ENCODE results near the gene ZNF385D.

DNA sequence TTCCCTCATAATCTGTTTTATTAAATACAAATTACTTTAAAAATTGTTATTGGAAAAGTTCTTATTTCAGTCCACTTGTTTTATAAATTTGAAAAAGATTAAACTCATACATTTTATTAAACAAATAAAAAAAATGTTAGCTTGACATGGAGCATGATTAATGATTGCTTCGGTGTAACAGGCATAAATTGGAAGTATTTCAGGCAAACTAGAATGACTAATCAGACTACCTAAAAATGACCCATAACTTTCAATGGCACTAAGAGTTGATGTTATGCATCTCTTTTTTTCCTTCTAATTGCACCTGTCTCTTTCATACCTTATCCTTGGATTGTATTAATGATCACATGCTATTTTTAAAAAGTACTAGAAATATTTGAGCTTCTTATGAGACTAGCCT is 343.3 kb downstream of the ZNF385D start:
- TF ChIP-seq, protein P1, sequence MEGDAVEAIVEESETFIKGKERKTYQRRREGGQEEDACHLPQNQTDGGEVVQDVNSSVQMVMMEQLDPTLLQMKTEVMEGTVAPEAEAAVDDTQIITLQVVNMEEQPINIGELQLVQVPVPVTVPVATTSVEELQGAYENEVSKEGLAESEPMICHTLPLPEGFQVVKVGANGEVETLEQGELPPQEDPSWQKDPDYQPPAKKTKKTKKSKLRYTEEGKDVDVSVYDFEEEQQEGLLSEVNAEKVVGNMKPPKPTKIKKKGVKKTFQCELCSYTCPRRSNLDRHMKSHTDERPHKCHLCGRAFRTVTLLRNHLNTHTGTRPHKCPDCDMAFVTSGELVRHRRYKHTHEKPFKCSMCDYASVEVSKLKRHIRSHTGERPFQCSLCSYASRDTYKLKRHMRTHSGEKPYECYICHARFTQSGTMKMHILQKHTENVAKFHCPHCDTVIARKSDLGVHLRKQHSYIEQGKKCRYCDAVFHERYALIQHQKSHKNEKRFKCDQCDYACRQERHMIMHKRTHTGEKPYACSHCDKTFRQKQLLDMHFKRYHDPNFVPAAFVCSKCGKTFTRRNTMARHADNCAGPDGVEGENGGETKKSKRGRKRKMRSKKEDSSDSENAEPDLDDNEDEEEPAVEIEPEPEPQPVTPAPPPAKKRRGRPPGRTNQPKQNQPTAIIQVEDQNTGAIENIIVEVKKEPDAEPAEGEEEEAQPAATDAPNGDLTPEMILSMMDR (optimal IDR thresholded peaks at IDR 0.05 in 1 of 3, IDR thresholded peaks at IDR 0.05 in 1 of 3, conservative IDR thresholded peaks at IDR 0.05 in 1 of 3; ENCODE audit: extremely low read depth in 1 of 3, insufficient read depth in 2 of 3, low read length in 3 of 3), result no peak
- no peak for TF ChIP-seq EZH2 (IDR thresholded peaks at IDR 0.05; ENCODE audit: low read length)

Data from keratinocyte (primary cell).